Nephron progenitor cell (in vitro differentiated cells): ENCODE measurements around the gene STIP1.
A peak's percentile ranks its signal among the peaks of the same experiment; 100 is the strongest.

ENCODE experiments used
- DNase-seq: peaks from one replicate; pipeline ENCODE4 v3.0.0; 2021
- H3K27ac Mint-ChIP-seq: 2 replicates; pipeline ENCODE4 v1.8.0; 2021; ENCODE audit warnings: mild to moderate bottlenecking, moderate library complexity, mixed read lengths
- H3K27me3 Mint-ChIP-seq: 2 replicates; pipeline ENCODE4 v1.8.0; 2021; ENCODE audit warnings: mild to moderate bottlenecking, low read depth, mixed read lengths; ENCODE audit not compliant: poor library complexity
- H3K36me3 Mint-ChIP-seq: 2 replicates; pipeline ENCODE4 v1.8.0; 2021; ENCODE audit warnings: low read depth, mixed read lengths
- H3K4me1 Mint-ChIP-seq: 2 replicates; pipeline ENCODE4 v1.8.0; 2021; ENCODE audit warnings: mixed read lengths
- H3K4me3 Mint-ChIP-seq: 2 replicates; pipeline ENCODE4 v1.8.0; 2021; ENCODE audit warnings: mild to moderate bottlenecking, moderate library complexity, mixed read lengths
- H3K9me3 Mint-ChIP-seq: 2 replicates; pipeline ENCODE4 v1.8.0; 2021; ENCODE audit warnings: mild to moderate bottlenecking, moderate library complexity, mixed read lengths
- CTCF ChIP-seq: fragments of 200-600 bp; sonication (generic); IDR thresholded peaks from 2 replicates; pipeline ENCODE4 v1.5.0; 2021; ENCODE audit warnings: antibody characterized with exemption

Gene STIP1

GRCh38 chr11:64185175-64185692 lies 737 bp upstream of the STIP1 start:
- H3K36me3 Mint-ChIP-seq = peaks cover 10% of the 10 kb centered on the region
- no peak for DNase-seq
- peaks cover 50% of the 10 kb centered on the region for H3K4me1 Mint-ChIP-seq
- H3K27me3 Mint-ChIP-seq = no peaks in the 10 kb centered on the region
- H3K27ac Mint-ChIP-seq = peak overlapping the region; percentile 99
- H3K9me3 Mint-ChIP-seq = no peaks in the 10 kb centered on the region
- TF ChIP-seq CTCF = no peak
- H3K4me3 Mint-ChIP-seq = peak overlapping the region; percentile 93

DNA sequence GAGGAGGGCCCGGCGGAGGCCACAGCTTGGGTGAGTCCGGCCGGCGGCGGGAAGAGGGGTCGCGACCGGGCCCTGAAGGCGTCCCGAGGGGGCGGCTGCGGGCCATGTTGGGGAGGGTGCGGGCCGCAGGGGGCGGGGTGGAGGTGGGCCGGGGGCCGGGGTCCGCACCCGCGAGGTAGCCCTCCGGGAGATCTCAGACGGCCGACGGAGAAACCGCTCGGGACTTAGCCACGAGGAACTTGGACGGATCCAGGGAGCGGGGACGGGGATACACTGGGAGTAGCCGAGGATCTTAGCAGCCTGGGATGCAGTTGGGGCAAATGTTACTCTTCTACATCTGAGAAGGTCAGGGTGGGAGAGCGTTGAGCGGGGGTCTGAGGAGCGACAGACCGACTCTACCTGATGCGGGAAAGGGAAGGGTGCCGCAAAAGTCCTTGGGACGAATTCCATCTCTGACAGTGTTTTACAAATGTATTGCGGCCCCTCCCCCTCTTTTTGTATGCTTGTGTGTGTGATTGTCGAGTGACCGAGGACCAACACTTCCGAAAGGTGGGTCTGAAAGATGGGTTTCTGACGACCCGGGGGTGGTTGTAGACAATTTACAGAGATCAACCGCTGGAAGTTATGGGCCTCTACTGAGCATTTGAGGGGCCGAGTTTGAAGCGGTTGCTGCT lies 658 bp downstream of the STIP1 start:
- Mint-ChIP-seq H3K27ac (no peak overlapping the region), H3K27me3 (no peaks in the 10 kb centered on the region), H3K4me1 (peaks cover 36% of the 10 kb centered on the region), H3K4me3 (no peak overlapping the region), H3K36me3 (peaks cover 17% of the 10 kb centered on the region), H3K9me3 (no peaks in the 10 kb centered on the region)
- no peak for DNase-seq
- TF ChIP-seq CTCF = no peak

DNA sequence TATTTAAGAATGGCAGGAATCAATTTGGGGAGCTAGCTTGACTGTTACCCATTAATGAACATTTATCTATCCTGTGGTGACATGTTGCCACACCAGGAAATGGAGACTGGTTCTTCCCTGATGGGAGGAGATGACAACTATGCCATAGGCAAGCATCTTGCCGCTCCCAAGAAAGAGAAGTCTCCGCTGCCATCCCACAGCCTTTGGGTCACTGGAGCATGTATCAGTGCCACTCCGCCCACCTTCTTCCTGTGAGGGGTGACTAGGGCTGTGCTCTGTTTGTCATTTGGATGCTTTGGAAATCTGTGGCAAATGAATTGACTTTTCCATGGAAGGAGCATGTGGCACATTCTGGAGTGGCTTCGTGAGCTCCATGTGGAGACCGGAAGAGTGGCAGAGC lies 6.5 kb downstream of the STIP1 start:
- Mint-ChIP-seq H3K4me1 (peaks cover 5% of the 10 kb centered on the region), H3K27me3 (no peaks in the 10 kb centered on the region), H3K27ac (no peak overlapping the region), H3K36me3 (peaks cover 64% of the 10 kb centered on the region), H3K9me3 (no peaks in the 10 kb centered on the region), H3K4me3 (no peak overlapping the region)
- no peak for TF ChIP-seq CTCF
- no peak for DNase-seq

DNA sequence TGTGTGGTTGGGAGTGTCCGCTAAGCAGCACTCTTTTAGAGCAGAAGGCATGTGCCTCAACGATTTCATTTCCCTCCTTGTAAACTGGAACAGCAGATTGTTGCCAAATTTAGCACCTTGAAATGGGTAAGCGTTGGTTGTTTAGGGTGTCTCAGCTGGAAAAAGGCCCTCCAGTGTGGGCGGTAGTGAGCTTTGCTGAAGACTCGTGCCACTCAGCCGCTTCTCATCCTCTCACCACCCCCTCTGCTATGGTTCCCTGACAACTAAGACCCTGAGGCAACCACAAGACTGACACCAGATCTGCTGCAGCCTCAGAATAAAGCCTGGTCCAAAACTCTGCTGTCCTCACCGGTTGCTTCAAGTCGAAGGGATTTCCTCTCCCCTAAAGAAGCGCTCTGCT lies 10.7 kb downstream of the STIP1 start:
- DNase-seq = no peak
- Mint-ChIP-seq H3K4me1 (no peaks in the 10 kb centered on the region), H3K27me3 (no peaks in the 10 kb centered on the region), H3K27ac (peak overlapping the region; percentile 37), H3K36me3 (peaks cover 69% of the 10 kb centered on the region), H3K4me3 (no peak overlapping the region), H3K9me3 (no peaks in the 10 kb centered on the region)
- no peak for TF ChIP-seq CTCF

- Mint-ChIP-seq H3K27me3 (no peaks in the 10 kb centered on the region), H3K9me3 (no peaks in the 10 kb centered on the region), H3K4me1 (peaks cover 10% of the 10 kb centered on the region), H3K4me3 (no peak overlapping the region), H3K36me3 (peaks cover 73% of the 10 kb centered on the region), H3K27ac (no peak overlapping the region)
- TF ChIP-seq CTCF = no peak
- no peak for DNase-seq
These were observed 12.5 kb downstream of the STIP1 start for GRCh38 chr11:64198511-64198910.

DNA sequence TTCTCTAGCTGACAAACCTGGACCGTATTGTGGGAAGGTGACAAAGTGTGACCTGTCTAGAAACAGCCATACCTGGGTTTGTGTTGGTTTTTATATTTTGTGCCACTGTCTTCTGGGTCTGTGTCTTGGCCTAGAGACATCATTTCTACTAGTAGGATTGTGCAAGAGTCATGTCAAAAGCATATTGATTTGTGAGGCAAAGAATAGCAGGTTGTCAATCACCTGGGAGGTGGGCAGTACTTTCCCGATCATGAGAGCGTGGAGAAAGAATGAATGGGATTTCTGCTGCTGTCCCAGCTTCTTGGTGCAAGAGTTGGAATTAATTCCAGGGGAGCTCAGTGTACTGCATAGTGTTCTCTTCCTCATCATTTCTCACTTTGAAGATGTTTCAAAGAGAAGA lies 15.6 kb downstream of the STIP1 start:
- Mint-ChIP-seq H3K27me3 (no peaks in the 10 kb centered on the region), H3K4me3 (no peak overlapping the region), H3K4me1 (peaks cover 33% of the 10 kb centered on the region), H3K36me3 (peaks cover 62% of the 10 kb centered on the region), H3K9me3 (no peaks in the 10 kb centered on the region), H3K27ac (peak overlapping the region; percentile 64)
- no peak for DNase-seq
- no peak for TF ChIP-seq CTCF
